ENCODE results near the gene SLC25A23. TPM values are rescaled to one million over a fixed set of nuclear protein-coding genes. Genes with fewer than 3 reads are reported as not detected.
A peak's percentile ranks its signal among the peaks of the same experiment; 100 is the strongest.

The SLC25A23 gene
- total RNA-seq, 1 donor from 2014 or later = 44.9 TPM

GRCh38 chr19:6457958-6458694 is 1.5 kb downstream of the SLC25A23 start:
- intact Hi-C loops (cut with DNase I) = no loop called here
- no peaks in the 10 kb centered on the region for H3K27me3 ChIP-seq (ENCODE audit: low read depth)
- H3K9me3 ChIP-seq = peaks cover 13% of the 10 kb centered on the region
- DNase-seq (no peak), ATAC-seq (no peak)
- no peak overlapping the region for H3K4me3 ChIP-seq
- H3K27ac ChIP-seq = peak overlapping the region; percentile 18
- peaks cover 13% of the 10 kb centered on the region for H3K36me3 ChIP-seq
- no peak for TF ChIP-seq CTCF (IDR thresholded peaks at IDR 0.05)
- H3K4me1 ChIP-seq = peaks cover 17% of the 10 kb centered on the region

GRCh38 chr19:6455924-6456323 is 3.7 kb downstream of the SLC25A23 start:
- intact Hi-C loops (cut with DNase I) = no loop called here
- TF ChIP-seq CTCF (IDR thresholded peaks at IDR 0.05) = no peak
- peaks cover 13% of the 10 kb centered on the region for H3K36me3 ChIP-seq

GRCh38 chr19:6453951-6454565 is 5.5 kb downstream of the SLC25A23 start:
- Histone ChIP-seq H3K27ac (no peak overlapping the region), H3K4me3 (no peak overlapping the region), H3K36me3 (peaks cover 13% of the 10 kb centered on the region), H3K27me3 (ENCODE audit: low read depth) (no peaks in the 10 kb centered on the region), H3K9me3 (peaks cover 13% of the 10 kb centered on the region), H3K4me1 (peaks cover 8% of the 10 kb centered on the region)
- ATAC-seq (no peak), DNase-seq (no peak)
- no peak for TF ChIP-seq CTCF (IDR thresholded peaks at IDR 0.05)
- intact Hi-C loops (cut with DNase I) = no loop called here

More at GRCh38 chr19:6455924-6456323, 3.7 kb downstream of the SLC25A23 start:
- Histone ChIP-seq H3K27ac (no peak overlapping the region), H3K9me3 (peaks cover 13% of the 10 kb centered on the region), H3K4me3 (no peak overlapping the region), H3K4me1 (peaks cover 16% of the 10 kb centered on the region), H3K27me3 (ENCODE audit: low read depth) (no peaks in the 10 kb centered on the region)
- no peak for ATAC-seq
- no peak for DNase-seq

GRCh38 chr19:6452899-6453298 is 6.7 kb downstream of the SLC25A23 start:
- no peak for TF ChIP-seq CTCF (IDR thresholded peaks at IDR 0.05)
- intact Hi-C loops (cut with DNase I) = no loop called here

GRCh38 chr19:6452223-6452614 is 7.4 kb downstream of the SLC25A23 start:
- no peaks in the 10 kb centered on the region for H3K27me3 ChIP-seq (ENCODE audit: low read depth)
- TF ChIP-seq CTCF (IDR thresholded peaks at IDR 0.05) = no peak
- no peak overlapping the region for H3K4me3 ChIP-seq
- H3K4me1 ChIP-seq = no peaks in the 10 kb centered on the region
- ATAC-seq (no peak), DNase-seq (no peak)
- H3K27ac ChIP-seq = no peak overlapping the region
- intact Hi-C loops (cut with DNase I) = no loop called here
- peaks cover 13% of the 10 kb centered on the region for H3K36me3 ChIP-seq
- peaks cover 13% of the 10 kb centered on the region for H3K9me3 ChIP-seq

More at GRCh38 chr19:6452899-6453298, 6.7 kb downstream of the SLC25A23 start:
- no peak overlapping the region for H3K4me3 ChIP-seq
- DNase-seq (no peak), ATAC-seq (no peak)
- peaks cover 13% of the 10 kb centered on the region for H3K9me3 ChIP-seq
- no peaks in the 10 kb centered on the region for H3K27me3 ChIP-seq (ENCODE audit: low read depth)
- no peak overlapping the region for H3K27ac ChIP-seq
- no peaks in the 10 kb centered on the region for H3K4me1 ChIP-seq
- H3K36me3 ChIP-seq = peaks cover 13% of the 10 kb centered on the region

Data from lower lobe of right lung (tissue), 2 donors.